NT2/D1 (cell line): Measurements from ENCODE around the gene FTMT.
"Not testable (repeated sequence)": the region's sequence is repeated elsewhere in the genome, so short reads cannot be mapped to it uniquely, and the experiment has no call there.

Experiments used
- DNase-seq: peaks from one replicate; pipeline ENCODE4 v3.0.0-alpha.2; 2011; ENCODE audit warnings: low read depth, low spot score
- H3K27me3 ChIP-seq: 2 replicates; pipeline ENCODE4 v1.6.0; 2011; ENCODE audit warnings: mild to moderate bottlenecking; ENCODE audit not compliant: insufficient read length, insufficient read depth
- H3K36me3 ChIP-seq: 2 replicates; pipeline ENCODE4 v1.6.1; 2011; ENCODE audit warnings: mild to moderate bottlenecking, low read length, mixed read lengths; ENCODE audit not compliant: insufficient read depth, insufficient read length
- H3K4me1 ChIP-seq: 2 replicates; pipeline ENCODE4 v1.5.1; 2011; ENCODE audit not compliant: insufficient read depth, insufficient read length
- H3K4me3 ChIP-seq: 2 replicates; pipeline ENCODE4 v1.5.1; 2011; ENCODE audit warnings: low read depth; ENCODE audit not compliant: insufficient read length
- H3K9ac ChIP-seq: 2 replicates; pipeline ENCODE4 v1.6.0; 2011; ENCODE audit warnings: low read depth; ENCODE audit not compliant: insufficient read length
- H3K9me3 ChIP-seq: 2 replicates; pipeline ENCODE4 v1.5.1; 2011; ENCODE audit warnings: mild to moderate bottlenecking, low read length; ENCODE audit not compliant: insufficient read depth
- SUZ12 ChIP-seq: IDR thresholded peaks from 2 replicates; pipeline ENCODE4 v1.6.1; 2011; ENCODE audit not compliant: insufficient read length, insufficient read depth; ENCODE audit errors: extremely low read depth
- YY1 ChIP-seq: IDR thresholded peaks from 2 replicates; pipeline ENCODE4 v1.6.1; 2011; ENCODE audit not compliant: insufficient read length, insufficient read depth
- ZNF274 ChIP-seq: IDR thresholded peaks from 2 replicates; pipeline ENCODE4 v1.6.1; 2011; ENCODE audit warnings: mild to moderate bottlenecking, low read depth, low read length

The FTMT gene

GRCh38 chr5:121851643-121852574 is at the start of gene FTMT:
Gene FTMT, plus strand, starts transcription at chr5:121851882. Its CDS starts 82 bp downstream, at chr5:121851964.
- Histone ChIP-seq H3K27me3 (no peaks in the 10 kb centered on the region), H3K9me3 (no peaks in the 10 kb centered on the region; the same call in 1 of the 2 replicates), H3K9ac (no peak within 1 kb of the TSS), H3K4me1 (no peaks in the 10 kb centered on the region), H3K4me3 (no peak within 1 kb of the TSS), H3K36me3 (no peaks in the 10 kb centered on the region)
- TF ChIP-seq ZNF274 (no peak), SUZ12 (no peak), YY1 (no peak)
- DNase-seq = no peak

- not testable (repeated sequence) for H3K4me1 ChIP-seq, H3K27me3 ChIP-seq, H3K36me3 ChIP-seq, H3K4me3 ChIP-seq, DNase-seq, H3K9me3 ChIP-seq, H3K9ac ChIP-seq
These were observed 46.4 kb upstream of the FTMT start for GRCh38 chr5:121805251-121805650.

GRCh38 chr5:121805911-121806310 is 45.8 kb upstream of the FTMT start:
- H3K9me3 ChIP-seq = no peaks in the 10 kb centered on the region
- H3K9ac ChIP-seq = no peak overlapping the region
- H3K4me3 ChIP-seq = no peak overlapping the region
- TF ChIP-seq ZNF274 (no peak), YY1 (no peak), SUZ12 (no peak)
- H3K4me1 ChIP-seq = no peaks in the 10 kb centered on the region
- no peak for DNase-seq
- H3K36me3 ChIP-seq = no peaks in the 10 kb centered on the region
- no peaks in the 10 kb centered on the region for H3K27me3 ChIP-seq

GRCh38 chr5:121816164-121816563 is 35.5 kb upstream of the FTMT start:
- no peaks in the 10 kb centered on the region for H3K27me3 ChIP-seq
- no peak overlapping the region for H3K9ac ChIP-seq
- no peak overlapping the region for H3K4me3 ChIP-seq
- no peaks in the 10 kb centered on the region for H3K4me1 ChIP-seq
- no peaks in the 10 kb centered on the region for H3K9me3 ChIP-seq
- H3K36me3 ChIP-seq = no peaks in the 10 kb centered on the region
- DNase-seq = no peak
- TF ChIP-seq YY1 (no peak), SUZ12 (no peak), ZNF274 (no peak)

GRCh38 chr5:121819682-121820261 is 31.9 kb upstream of the FTMT start:
- Histone ChIP-seq H3K4me3 (no peak overlapping the region), H3K9ac (no peak overlapping the region), H3K9me3 (no peaks in the 10 kb centered on the region), H3K4me1 (no peaks in the 10 kb centered on the region), H3K27me3 (no peaks in the 10 kb centered on the region), H3K36me3 (no peaks in the 10 kb centered on the region)
- TF ChIP-seq YY1 = no peak
- no peak for DNase-seq

GRCh38 chr5:121833617-121834016 is 18.1 kb upstream of the FTMT start:
- no peaks in the 10 kb centered on the region for H3K36me3 ChIP-seq
- DNase-seq = no peak
- no peaks in the 10 kb centered on the region for H3K9me3 ChIP-seq
- H3K27me3 ChIP-seq = no peaks in the 10 kb centered on the region
- H3K4me1 ChIP-seq = no peaks in the 10 kb centered on the region
- TF ChIP-seq SUZ12 (no peak), ZNF274 (no peak), YY1 (no peak)
- no peak overlapping the region for H3K4me3 ChIP-seq
- H3K9ac ChIP-seq = no peak overlapping the region

- no peak for TF ChIP-seq ZNF274
- TF ChIP-seq SUZ12 = no peak
- no peak for TF ChIP-seq YY1
These were observed 17.7 kb upstream of the FTMT start for GRCh38 chr5:121834021-121834420.

More at GRCh38 chr5:121834021-121834420, 17.7 kb upstream of the FTMT start:
- Histone ChIP-seq H3K27me3 (no peaks in the 10 kb centered on the region), H3K4me1 (no peaks in the 10 kb centered on the region), H3K36me3 (no peaks in the 10 kb centered on the region), H3K9ac (no peak overlapping the region), H3K9me3 (no peaks in the 10 kb centered on the region), H3K4me3 (no peak overlapping the region)
- no peak for DNase-seq
